Neural crest cell (in vitro differentiated cells): Measurements from ENCODE around the gene APBA1. TPM values are rescaled to one million over a fixed set of nuclear protein-coding genes. Genes with fewer than 3 reads are reported as not detected.

Experiments
- DNase-seq: peaks from one replicate; pipeline ENCODE4 v3.0.0; 2021; ENCODE audit warnings: low read depth, mixed read lengths, low spot score
- H3K27ac Mint-ChIP-seq: one replicate; pipeline ENCODE4 v1.8.0; 2021; ENCODE audit warnings: mild to moderate bottlenecking, mixed read lengths; ENCODE audit not compliant: unreplicated experiment
- H3K27me3 Mint-ChIP-seq: 2 replicates; pipeline ENCODE4 v1.8.0; 2021; ENCODE audit warnings: low read depth, mild to moderate bottlenecking, mixed read lengths
- H3K36me3 Mint-ChIP-seq: 2 replicates; pipeline ENCODE4 v1.8.0; 2021; ENCODE audit warnings: low read depth, mild to moderate bottlenecking, mixed read lengths
- H3K4me1 Mint-ChIP-seq: 2 replicates; pipeline ENCODE4 v1.8.0; 2021; ENCODE audit warnings: mixed read lengths
- H3K4me3 Mint-ChIP-seq: one replicate; pipeline ENCODE4 v1.8.0; 2021; ENCODE audit warnings: mild to moderate bottlenecking, mixed read lengths
- H3K9me3 Mint-ChIP-seq: 2 replicates; pipeline ENCODE4 v1.8.0; 2021; ENCODE audit warnings: mixed read lengths
- CTCF ChIP-seq: fragments of 200-600 bp; sonication (generic); conservative IDR thresholded peaks from 2 replicates; pipeline ENCODE4 v1.5.0; 2021; ENCODE audit warnings: antibody characterized with exemption, mild to moderate bottlenecking
- total RNA-seq: library from RNA; stranded (reverse); gene quantifications from 2 replicates; pipeline ENCODE4 v1.2.1, GENCODE V29; 2021

The APBA1 gene
- total RNA-seq, 1 donor from 2014 or later = 3.7 TPM

- H3K36me3 Mint-ChIP-seq = no peaks in the 10 kb centered on the region
- no peak for DNase-seq
These were observed 197.3 kb downstream of the APBA1 start for GRCh38 chr9:69474821-69475220.

GRCh38 chr9:69472101-69472620 is 200.0 kb downstream of the APBA1 start:
- no peak for TF ChIP-seq CTCF

More at GRCh38 chr9:69474821-69475220, 197.3 kb downstream of the APBA1 start:
- H3K9me3 Mint-ChIP-seq = no peaks in the 10 kb centered on the region
- H3K4me3 Mint-ChIP-seq = no peak overlapping the region
- H3K4me1 Mint-ChIP-seq = peaks cover 32% of the 10 kb centered on the region
- no peak overlapping the region for H3K27ac Mint-ChIP-seq
- no peaks in the 10 kb centered on the region for H3K27me3 Mint-ChIP-seq
- no peak for TF ChIP-seq CTCF

GRCh38 chr9:69471433-69471832 is 200.7 kb downstream of the APBA1 start:
- Mint-ChIP-seq H3K4me1 (peaks cover 26% of the 10 kb centered on the region), H3K27ac (no peak overlapping the region), H3K9me3 (no peaks in the 10 kb centered on the region), H3K36me3 (no peaks in the 10 kb centered on the region), H3K27me3 (no peaks in the 10 kb centered on the region), H3K4me3 (no peak overlapping the region)
- DNase-seq = no peak
- no peak for TF ChIP-seq CTCF

More at GRCh38 chr9:69472101-69472620, 200.0 kb downstream of the APBA1 start:
- Mint-ChIP-seq H3K27ac (no peak overlapping the region), H3K27me3 (no peaks in the 10 kb centered on the region), H3K4me1 (peaks cover 32% of the 10 kb centered on the region), H3K4me3 (no peak overlapping the region), H3K9me3 (no peaks in the 10 kb centered on the region), H3K36me3 (no peaks in the 10 kb centered on the region)
- no peak for DNase-seq

- no peaks in the 10 kb centered on the region for H3K36me3 Mint-ChIP-seq
- H3K4me3 Mint-ChIP-seq = no peak overlapping the region
- no peaks in the 10 kb centered on the region for H3K27me3 Mint-ChIP-seq
- H3K4me1 Mint-ChIP-seq = peaks cover 16% of the 10 kb centered on the region
- no peak for TF ChIP-seq CTCF
- no peaks in the 10 kb centered on the region for H3K9me3 Mint-ChIP-seq
- no peak for DNase-seq
- no peak overlapping the region for H3K27ac Mint-ChIP-seq
These were observed 201.8 kb downstream of the APBA1 start for GRCh38 chr9:69470186-69470977.

GRCh38 chr9:69469136-69469535 is 203.0 kb downstream of the APBA1 start:
- Mint-ChIP-seq H3K27ac (no peak overlapping the region), H3K4me1 (peaks cover 15% of the 10 kb centered on the region), H3K9me3 (no peaks in the 10 kb centered on the region), H3K36me3 (no peaks in the 10 kb centered on the region), H3K4me3 (no peak overlapping the region), H3K27me3 (no peaks in the 10 kb centered on the region)
- no peak for TF ChIP-seq CTCF
- DNase-seq = no peak
